GM18951 (cell line): ENCODE data around the gene CDRT4.

Experiments used
- POLR2A ChIP-seq: IDR thresholded peaks from 4 replicates; pipeline ENCODE4 v1.6.1; 2011; ENCODE audit warnings: mild to moderate bottlenecking; ENCODE audit not compliant: insufficient read length, insufficient read depth; ENCODE audit errors: extremely low read depth
- in situ Hi-C: fragments of 300-500 bp; cut with MboI; formaldehyde crosslinking; loops from one replicate; pipeline ENCODE4 v1.12.0; 2022; ENCODE audit warnings: low sequenced_read_pairs, mixed read lengths, inconsistent platforms; ENCODE audit not compliant: unreplicated experiment

The CDRT4 gene

GRCh38 chr17:15467592-15467991 is at the start of gene CDRT4:
CDRT4 (minus strand) TSS chr17:15467621; CDS start chr17:15440238, 27,383 bp downstream.
- in situ Hi-C loops, result no loop called here

GRCh38 chr17:15516150-15516549 is 48.7 kb upstream of the CDRT4 start:
- in situ Hi-C loops, result no loop called here
- no peak for TF ChIP-seq POLR2A

More at GRCh38 chr17:15467592-15467991, at the start of gene CDRT4:
- no peak for TF ChIP-seq POLR2A

GRCh38 chr17:15514469-15514868 is 47.0 kb upstream of the CDRT4 start:
- TF ChIP-seq POLR2A, result no peak
- in situ Hi-C loops, result no loop called here

- in situ Hi-C loops, result no loop called here
- TF ChIP-seq POLR2A, result no peak
Measured at GRCh38 chr17:15513856-15514459, 46.5 kb upstream of the CDRT4 start.

- in situ Hi-C loops, result no loop called here
- TF ChIP-seq POLR2A, result no peak
Measured at GRCh38 chr17:15513058-15513791, 45.8 kb upstream of the CDRT4 start.

GRCh38 chr17:15512071-15512709 is 44.8 kb upstream of the CDRT4 start:
- in situ Hi-C loops, result no loop called here
- no peak for TF ChIP-seq POLR2A

- in situ Hi-C loops, result no loop called here
- TF ChIP-seq POLR2A, result no peak
Measured at GRCh38 chr17:15511142-15511541, 43.7 kb upstream of the CDRT4 start.

GRCh38 chr17:15510361-15510760 is 42.9 kb upstream of the CDRT4 start:
- no peak for TF ChIP-seq POLR2A
- in situ Hi-C loops, result no loop called here

- in situ Hi-C loops, result loop anchor here (10.0 kb wide), 1 partner anchor 244 kb away; the partner anchor contains the start of gene PMP22
- TF ChIP-seq POLR2A, result no peak
Measured at GRCh38 chr17:15509095-15509494, 41.7 kb upstream of the CDRT4 start.

- in situ Hi-C loops, result loop anchor here (10.0 kb wide), 1 partner anchor 244 kb away; the partner anchor contains the start of gene PMP22
- no peak for TF ChIP-seq POLR2A
Measured at GRCh38 chr17:15508466-15508865, 41.0 kb upstream of the CDRT4 start.

- in situ Hi-C loops, result loop anchor here (10.0 kb wide), 1 partner anchor 243 kb away; the partner anchor contains the start of gene PMP22
- TF ChIP-seq POLR2A, result no peak
Measured at GRCh38 chr17:15507896-15508295, 40.5 kb upstream of the CDRT4 start.

- TF ChIP-seq POLR2A, result no peak
- in situ Hi-C loops, result loop anchor here (10.0 kb wide), 1 partner anchor 242 kb away; the partner anchor contains the start of gene PMP22
Measured at GRCh38 chr17:15507001-15507400, 39.6 kb upstream of the CDRT4 start.

GRCh38 chr17:15505708-15506107 is 38.3 kb upstream of the CDRT4 start:
- in situ Hi-C loops, result loop anchor here (10.0 kb wide), 1 partner anchor 241 kb away; the partner anchor contains the start of gene PMP22

- in situ Hi-C loops, result loop anchor here (10.0 kb wide), 1 partner anchor 239 kb away; the partner anchor contains the start of gene PMP22
Measured at GRCh38 chr17:15503731-15504130, 36.3 kb upstream of the CDRT4 start.

More at GRCh38 chr17:15503731-15504130, 36.3 kb upstream of the CDRT4 start:
- TF ChIP-seq POLR2A, result no peak
